Natural killer cell (primary cell): ENCODE data around the gene LUZP2. TPM values are rescaled to one million over a fixed set of nuclear protein-coding genes. Genes with fewer than 3 reads are reported as not detected.

ENCODE experiments used
- ATAC-seq, 3 donors: fragments of 150-1000 bp in 2 of 3; fragments of 200-7000 bp in 1 of 3; cut with Tn5 transposase; 1 replicate in 1 of 3; 2 replicates in 2 of 3; pipeline ENCODE4 v1.10.0; 2021; ENCODE audit warnings: mild to moderate bottlenecking in 2 of 3, moderate library complexity in 2 of 3
- DNase-seq, 2 donors: peaks; one replicate each; pipeline versions ENCODE4 v3.0.0 to v3.0.0-alpha.2; 2013 to 2021; ENCODE audit warnings: mixed read lengths in 1 of 2
- H3K27ac ChIP-seq: one replicate; pipeline ENCODE4 v1.5.1; 2013; ENCODE audit warnings: mild to moderate bottlenecking, low read length
- H3K27me3 ChIP-seq: one replicate; pipeline ENCODE4 v1.6.1; 2013; ENCODE audit warnings: low read length; ENCODE audit not compliant: control insufficient read depth, insufficient read depth
- H3K36me3 ChIP-seq: one replicate; pipeline ENCODE4 v1.6.1; 2013; ENCODE audit warnings: low read length; ENCODE audit not compliant: control insufficient read depth, insufficient read depth
- H3K4me1 ChIP-seq: one replicate; pipeline ENCODE4 v1.6.1; 2013; ENCODE audit warnings: low read length; ENCODE audit not compliant: control insufficient read depth, insufficient read depth
- H3K4me3 ChIP-seq: one replicate; pipeline ENCODE4 v1.5.1; 2013; ENCODE audit warnings: low read length
- H3K9me3 ChIP-seq: one replicate; pipeline ENCODE4 v1.6.1; 2013; ENCODE audit warnings: low read length; ENCODE audit not compliant: control insufficient read depth, insufficient read depth
- H3K27ac Mint-ChIP-seq, 2 donors: one replicate each; pipeline ENCODE4 v1.8.0; 2022; ENCODE audit warnings: mild to moderate bottlenecking in 2 of 2, mixed read lengths in 2 of 2, moderate library complexity in 1 of 2
- H3K27me3 Mint-ChIP-seq, 2 donors: one replicate each; pipeline ENCODE4 v1.8.0; 2022; ENCODE audit warnings: low read depth in 2 of 2, mixed read lengths in 2 of 2
- H3K36me3 Mint-ChIP-seq: one replicate; pipeline ENCODE4 v1.8.0; 2022; ENCODE audit warnings: mixed read lengths
- H3K4me1 Mint-ChIP-seq, 2 donors: one replicate each; pipeline ENCODE4 v1.8.0; 2022; ENCODE audit warnings: mixed read lengths in 2 of 2
- H3K4me3 Mint-ChIP-seq: one replicate; pipeline ENCODE4 v1.8.0; 2022; ENCODE audit warnings: mild to moderate bottlenecking, moderate library complexity, mixed read lengths
- H3K9me3 Mint-ChIP-seq, 2 donors: one replicate each; pipeline ENCODE4 v1.8.0; 2022; ENCODE audit warnings: mixed read lengths in 2 of 2
- WGBS: methylation state at CpG from one replicate; pipeline ENCODE4 v1.1.7; 2013; ENCODE audit warnings: missing lambda C conversion rate; ENCODE audit not compliant: insufficient coverage; 5-methylcytosine and 5-hydroxymethylcytosine counted together
- intact Hi-C: fragments of 100-400 bp; cut with micrococcal nuclease; formaldehyde crosslinking; loops from one replicate; pipeline ENCODE4 v1.14.2; 2022
- total RNA-seq, 4 donors: library from RNA; stranded (reverse); fragments of 120-200 nt in 1 of 4; gene quantifications; one replicate each; pipeline versions ENCODE4 v1.2.3 to v1.2.4, GENCODE V29; 2013 to 2022
- TF ChIP-seq, protein P1 (sequence below): fragments of 200-600 bp; IDR thresholded peaks from one replicate; pipeline ENCODE4 v1.8.0; 2022; ENCODE audit warnings: antibody characterized with exemption

LUZP2 gene
- total RNA-seq, 3 donors from 2014 or later (not counting 1 experiment from before 2014, with no cell fraction given) = not detected

DNA sequence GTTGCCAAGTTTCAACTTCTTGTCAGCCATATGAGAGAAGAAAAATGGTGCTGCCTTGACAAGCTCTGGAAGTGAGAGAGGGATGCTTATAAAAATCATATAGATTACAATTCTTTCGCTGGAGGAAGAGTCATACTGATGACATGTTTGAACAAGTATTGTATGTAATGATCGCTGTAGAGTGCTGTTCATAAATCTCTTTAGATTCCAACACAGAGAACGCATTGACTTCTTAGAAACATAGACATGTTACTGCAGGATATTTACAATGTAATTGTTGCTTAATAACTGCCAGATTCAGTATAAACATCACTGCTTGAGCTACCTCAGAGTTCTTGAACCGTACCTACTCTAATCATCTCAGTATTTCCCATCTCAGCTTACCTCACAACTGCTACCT, 571.6 kb downstream of the LUZP2 start:
- no peak overlapping the region for H3K27ac ChIP-seq
- H3K27me3 ChIP-seq = no peaks in the 10 kb centered on the region
- H3K27ac Mint-ChIP-seq = no peak overlapping the region
- no peaks in the 10 kb centered on the region for H3K4me1 ChIP-seq
- no peaks in the 10 kb centered on the region for H3K27me3 Mint-ChIP-seq
- no peak overlapping the region for H3K4me3 Mint-ChIP-seq
- no peaks in the 10 kb centered on the region for H3K4me1 Mint-ChIP-seq
- DNase-seq = no peak
- H3K36me3 ChIP-seq = no peaks in the 10 kb centered on the region
- no peaks in the 10 kb centered on the region for H3K9me3 ChIP-seq
- TF ChIP-seq, protein P1, sequence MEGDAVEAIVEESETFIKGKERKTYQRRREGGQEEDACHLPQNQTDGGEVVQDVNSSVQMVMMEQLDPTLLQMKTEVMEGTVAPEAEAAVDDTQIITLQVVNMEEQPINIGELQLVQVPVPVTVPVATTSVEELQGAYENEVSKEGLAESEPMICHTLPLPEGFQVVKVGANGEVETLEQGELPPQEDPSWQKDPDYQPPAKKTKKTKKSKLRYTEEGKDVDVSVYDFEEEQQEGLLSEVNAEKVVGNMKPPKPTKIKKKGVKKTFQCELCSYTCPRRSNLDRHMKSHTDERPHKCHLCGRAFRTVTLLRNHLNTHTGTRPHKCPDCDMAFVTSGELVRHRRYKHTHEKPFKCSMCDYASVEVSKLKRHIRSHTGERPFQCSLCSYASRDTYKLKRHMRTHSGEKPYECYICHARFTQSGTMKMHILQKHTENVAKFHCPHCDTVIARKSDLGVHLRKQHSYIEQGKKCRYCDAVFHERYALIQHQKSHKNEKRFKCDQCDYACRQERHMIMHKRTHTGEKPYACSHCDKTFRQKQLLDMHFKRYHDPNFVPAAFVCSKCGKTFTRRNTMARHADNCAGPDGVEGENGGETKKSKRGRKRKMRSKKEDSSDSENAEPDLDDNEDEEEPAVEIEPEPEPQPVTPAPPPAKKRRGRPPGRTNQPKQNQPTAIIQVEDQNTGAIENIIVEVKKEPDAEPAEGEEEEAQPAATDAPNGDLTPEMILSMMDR = no peak
- H3K9me3 Mint-ChIP-seq = peaks cover 13% of the 10 kb centered on the region in 2 donors
- H3K36me3 Mint-ChIP-seq = peaks cover 11% of the 10 kb centered on the region
- 93% methylated on average over 2 of the region's 4 CpGs for WGBS
- no peak overlapping the region for H3K4me3 ChIP-seq
- intact Hi-C loops = no loop called here
- no peak for ATAC-seq

DNA sequence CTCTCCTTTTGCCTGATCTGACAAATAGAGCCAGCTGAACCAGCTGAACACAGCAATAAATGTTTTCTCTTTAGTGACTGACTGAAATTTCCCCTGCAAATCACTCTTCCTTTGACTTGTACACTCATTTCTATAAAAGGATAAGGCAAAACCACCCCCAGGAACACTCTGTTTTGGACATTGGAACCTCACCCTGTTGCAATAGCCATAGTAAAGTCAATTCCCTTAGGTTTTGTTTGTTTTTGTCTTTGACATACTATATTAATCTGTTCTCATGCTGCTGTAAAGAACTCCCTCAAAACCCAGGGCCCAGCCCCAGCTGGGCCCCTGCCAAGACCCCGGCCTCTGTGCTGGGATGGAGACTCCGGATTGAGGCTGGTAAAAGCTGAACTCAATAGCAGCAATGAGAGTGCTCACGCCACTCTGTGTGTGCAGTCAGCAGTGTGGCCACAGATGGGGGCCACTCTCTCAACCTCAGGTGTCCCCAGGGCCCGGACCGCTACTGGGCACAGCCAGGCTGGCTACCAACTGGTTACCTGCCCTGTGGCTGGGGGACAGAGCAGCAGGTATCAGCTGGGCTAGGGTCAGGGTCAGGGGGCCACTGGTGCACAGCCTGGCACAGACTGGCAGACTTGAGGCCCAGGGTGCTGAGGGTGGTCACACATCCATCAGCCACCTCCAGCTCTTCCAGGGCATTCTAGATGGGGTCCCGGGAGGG, 597.4 kb downstream of the LUZP2 start:
- ATAC-seq (no peak), DNase-seq (no peak)
- no peaks in the 10 kb centered on the region for H3K36me3 ChIP-seq
- H3K4me1 ChIP-seq = no peaks in the 10 kb centered on the region
- intact Hi-C loops = no loop called here
- H3K27ac Mint-ChIP-seq = no peak overlapping the region
- no peaks in the 10 kb centered on the region for H3K36me3 Mint-ChIP-seq
- H3K27me3 Mint-ChIP-seq = no peaks in the 10 kb centered on the region
- TF ChIP-seq, protein P1 = no peak
- H3K9me3 ChIP-seq = no peaks in the 10 kb centered on the region
- WGBS = 87% methylated on average over 5 of the region's 6 CpGs
- no peak overlapping the region for H3K4me3 Mint-ChIP-seq
- peaks cover 5 to 6% of the 10 kb centered on the region in 2 donors for H3K9me3 Mint-ChIP-seq
- no peak overlapping the region for H3K27ac ChIP-seq
- H3K4me1 Mint-ChIP-seq = no peaks in the 10 kb centered on the region
- no peak overlapping the region for H3K4me3 ChIP-seq
- no peaks in the 10 kb centered on the region for H3K27me3 ChIP-seq

DNA sequence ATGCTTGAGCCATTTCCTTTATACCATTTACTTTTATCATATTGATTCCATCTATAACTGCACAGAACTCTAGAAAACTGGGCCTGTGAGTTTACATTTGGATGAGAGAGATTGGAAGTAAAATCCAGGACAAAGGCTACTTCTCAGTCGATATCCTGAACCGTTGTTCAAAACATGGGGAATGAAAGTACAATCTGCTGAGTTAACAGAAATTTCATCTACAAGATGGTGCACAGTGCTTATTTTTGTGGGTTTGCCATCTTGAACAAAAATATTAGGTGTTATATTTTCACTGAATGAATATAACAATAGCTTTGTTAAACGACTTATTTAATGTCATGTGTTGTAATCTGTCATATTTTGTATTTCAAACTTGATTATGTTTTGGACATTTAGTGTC, 622.6 kb downstream of the LUZP2 start:
- peaks cover 8 to 14% of the 10 kb centered on the region in 2 donors for H3K9me3 Mint-ChIP-seq
- Histone ChIP-seq H3K36me3 (no peaks in the 10 kb centered on the region), H3K27me3 (no peaks in the 10 kb centered on the region), H3K4me3 (no peak overlapping the region), H3K27ac (no peak overlapping the region), H3K9me3 (no peaks in the 10 kb centered on the region), H3K4me1 (no peaks in the 10 kb centered on the region)
- ATAC-seq (no peak), DNase-seq (no peak)
- no peak overlapping the region for H3K27ac Mint-ChIP-seq
- H3K4me3 Mint-ChIP-seq = no peak overlapping the region
- no peaks in the 10 kb centered on the region for H3K27me3 Mint-ChIP-seq
- intact Hi-C loops = no loop called here
- no peaks in the 10 kb centered on the region for H3K36me3 Mint-ChIP-seq
- TF ChIP-seq, protein P1 = no peak
- 100% methylated on average over 2 of the region's 3 CpGs for WGBS
- H3K4me1 Mint-ChIP-seq = no peaks in the 10 kb centered on the region
